CD4-positive, alpha-beta T cell treated with Interleukin-17A for 4 hours (primary cell): ENCODE data around the gene PIK3R6.

Experiments used
- DNase-seq: peaks from one replicate; pipeline ENCODE4 v3.0.0-alpha.2; 2020; ENCODE audit warnings: mixed read lengths

The PIK3R6 gene

GRCh38 chr17:8849311-8850041, 18.0 kb downstream of the PIK3R6 start:
- DNase-seq, result no peak

DNA sequence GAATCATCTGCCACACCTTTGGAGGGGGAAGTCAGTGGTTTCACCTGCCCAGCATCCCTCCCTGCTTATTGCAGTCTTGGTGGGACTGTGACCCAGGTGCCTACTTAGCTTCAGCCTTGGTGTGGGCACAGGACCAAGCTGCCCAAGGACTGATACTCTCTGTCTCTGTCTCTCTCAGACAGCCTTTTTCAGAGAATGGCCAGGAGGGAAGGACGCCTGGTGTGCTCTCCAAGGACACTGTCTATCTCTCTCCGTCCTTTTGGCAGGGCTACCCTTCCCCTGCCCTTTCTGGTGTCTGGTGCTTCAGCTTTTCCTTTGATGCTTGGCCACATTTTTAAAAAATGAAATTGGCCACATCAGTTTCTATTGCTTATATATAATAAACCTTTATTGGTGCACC, 19.6 kb downstream of the PIK3R6 start:
- DNase-seq, result no peak

DNA sequence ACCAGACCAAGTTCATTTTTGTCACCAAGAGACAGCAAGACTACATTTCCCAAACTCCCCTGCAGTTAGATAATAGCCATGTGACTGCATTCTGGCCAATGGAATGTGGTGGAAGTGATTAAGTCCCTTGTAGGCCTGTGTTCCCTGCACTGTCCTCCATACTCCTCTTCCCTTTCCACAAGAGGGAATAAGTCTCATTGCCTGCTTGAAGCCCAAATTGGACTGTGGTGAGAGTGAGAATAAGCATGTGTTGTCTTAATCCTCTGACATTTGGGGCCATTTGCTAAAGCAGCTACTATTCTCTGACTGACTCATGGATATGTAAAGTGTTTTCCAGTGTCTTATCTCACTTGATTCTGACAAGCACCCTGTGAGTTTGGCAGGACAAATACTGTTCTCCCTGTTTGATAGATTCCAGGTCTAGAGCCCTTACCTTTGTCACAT, 20.7 kb downstream of the PIK3R6 start:
- DNase-seq, result no peak

DNA sequence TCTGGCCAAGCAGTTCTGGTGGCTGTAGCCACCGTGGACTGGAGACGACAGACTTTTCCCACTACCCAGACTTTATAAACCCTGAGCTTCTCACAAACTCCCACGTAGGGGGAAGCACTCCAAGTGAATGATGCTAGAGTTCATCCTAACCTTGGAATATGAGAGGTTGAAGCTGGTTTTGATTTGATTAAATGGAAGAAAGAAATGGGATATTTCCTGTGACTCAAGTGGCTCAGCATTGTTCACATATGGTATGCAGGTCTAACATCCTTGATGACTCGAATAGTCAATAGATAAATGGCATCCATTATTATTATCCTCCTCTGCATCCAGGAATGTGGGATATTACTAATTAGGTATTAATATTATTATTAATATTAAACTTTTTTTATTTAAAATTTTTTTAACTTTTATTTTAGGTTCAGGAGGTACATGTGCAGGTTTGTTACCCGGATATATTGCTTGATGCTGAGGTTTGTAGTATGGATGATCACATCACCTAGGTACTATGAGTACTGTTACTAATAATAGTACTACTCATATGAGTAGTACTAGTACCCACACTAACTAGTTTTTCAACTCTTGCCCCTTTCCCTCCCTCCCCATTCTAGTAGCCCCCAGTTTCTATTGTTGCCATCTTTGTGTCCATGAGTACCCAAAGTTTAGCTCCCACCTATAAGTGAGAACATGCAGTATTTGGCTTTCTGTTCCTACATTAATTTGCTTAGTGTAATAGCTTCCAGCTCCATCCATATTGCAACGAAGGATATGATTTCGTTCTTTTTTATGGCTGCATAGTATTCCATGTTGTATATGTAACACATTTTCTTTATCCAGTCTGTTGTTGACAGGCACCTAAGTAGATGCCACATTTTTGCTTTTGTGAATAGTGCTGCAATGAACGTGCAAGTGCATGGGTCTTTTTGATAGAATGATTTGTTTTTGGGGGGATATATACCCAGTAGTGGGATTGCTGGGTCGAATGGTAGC, 22.9 kb downstream of the PIK3R6 start:
- DNase-seq, result no peak

- DNase-seq, result no peak
Observed at GRCh38 chr17:8843344-8843743, 24.1 kb downstream of the PIK3R6 start.

GRCh38 chr17:8841844-8842243, 25.6 kb downstream of the PIK3R6 start:
- DNase-seq, result no peak

- DNase-seq, result no peak
Observed at GRCh38 chr17:8839410-8839935, 28.0 kb downstream of the PIK3R6 start.

- DNase-seq, result no peak
Observed at GRCh38 chr17:8838551-8839095, 28.9 kb downstream of the PIK3R6 start.

DNA sequence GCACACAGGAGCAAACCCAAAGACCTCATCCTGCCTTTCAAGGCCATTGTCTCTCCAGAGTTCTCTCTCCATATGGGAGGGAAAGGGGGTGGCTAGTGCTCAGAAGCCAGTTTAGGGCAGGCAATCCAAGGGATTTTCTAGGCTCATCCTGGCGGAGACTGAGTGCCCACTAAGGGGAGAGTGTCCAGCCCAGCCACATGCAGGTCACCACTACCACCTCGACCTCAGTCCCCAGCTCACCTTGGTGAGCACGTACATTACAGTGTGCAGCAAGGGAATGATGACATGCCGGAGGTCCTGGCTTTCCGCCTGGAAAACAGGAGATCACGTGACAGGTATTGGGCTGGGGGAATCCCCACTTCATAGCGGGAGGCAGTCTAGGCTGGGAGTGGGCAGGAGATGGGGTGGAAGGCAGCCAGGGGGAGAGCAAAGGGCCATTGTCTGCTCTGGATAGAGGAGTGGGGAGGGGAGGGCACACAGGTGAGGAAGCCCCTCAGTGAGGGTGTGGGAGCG, 29.9 kb downstream of the PIK3R6 start:
- no peak for DNase-seq

- no peak for DNase-seq
Observed at GRCh38 chr17:8836821-8837562, 30.5 kb downstream of the PIK3R6 start.

DNA sequence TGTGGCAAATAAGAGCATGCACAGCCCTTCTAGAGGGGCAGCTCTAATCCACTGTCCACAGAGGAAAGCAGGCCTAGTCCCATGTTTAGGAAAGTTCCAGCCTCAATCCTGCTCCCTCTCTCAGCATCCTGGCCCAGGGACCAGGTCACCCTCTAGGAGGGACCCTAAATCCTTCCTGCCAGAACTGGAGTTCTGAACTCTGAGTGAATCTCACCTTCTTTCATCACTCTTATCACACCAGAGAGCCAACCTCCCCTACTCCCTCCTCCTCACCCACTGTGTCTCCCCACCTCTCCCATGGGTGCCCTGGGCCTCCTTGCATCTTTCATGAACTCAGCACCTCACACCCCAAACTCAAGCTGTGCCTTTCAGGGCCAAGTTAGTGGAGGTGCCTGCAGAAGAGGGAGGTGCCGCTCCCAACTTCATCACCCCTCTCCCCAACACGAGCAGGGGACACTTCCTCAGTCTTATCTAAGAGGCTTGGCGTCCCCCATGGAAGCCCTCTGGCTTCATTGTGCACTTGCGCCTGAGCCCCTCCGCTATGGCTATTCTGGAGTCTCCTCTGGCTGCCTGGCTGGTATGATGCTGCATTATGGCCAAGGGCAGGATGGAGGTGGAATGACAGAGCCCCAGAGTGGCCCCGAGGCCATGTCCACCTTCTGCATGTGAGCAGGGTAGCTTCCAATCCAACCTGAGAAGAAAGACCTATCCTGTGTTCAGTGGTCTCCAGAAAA, 31.7 kb downstream of the PIK3R6 start:
- no peak for DNase-seq

GRCh38 chr17:8835106-8835505, 32.4 kb downstream of the PIK3R6 start:
- no peak for DNase-seq

DNA sequence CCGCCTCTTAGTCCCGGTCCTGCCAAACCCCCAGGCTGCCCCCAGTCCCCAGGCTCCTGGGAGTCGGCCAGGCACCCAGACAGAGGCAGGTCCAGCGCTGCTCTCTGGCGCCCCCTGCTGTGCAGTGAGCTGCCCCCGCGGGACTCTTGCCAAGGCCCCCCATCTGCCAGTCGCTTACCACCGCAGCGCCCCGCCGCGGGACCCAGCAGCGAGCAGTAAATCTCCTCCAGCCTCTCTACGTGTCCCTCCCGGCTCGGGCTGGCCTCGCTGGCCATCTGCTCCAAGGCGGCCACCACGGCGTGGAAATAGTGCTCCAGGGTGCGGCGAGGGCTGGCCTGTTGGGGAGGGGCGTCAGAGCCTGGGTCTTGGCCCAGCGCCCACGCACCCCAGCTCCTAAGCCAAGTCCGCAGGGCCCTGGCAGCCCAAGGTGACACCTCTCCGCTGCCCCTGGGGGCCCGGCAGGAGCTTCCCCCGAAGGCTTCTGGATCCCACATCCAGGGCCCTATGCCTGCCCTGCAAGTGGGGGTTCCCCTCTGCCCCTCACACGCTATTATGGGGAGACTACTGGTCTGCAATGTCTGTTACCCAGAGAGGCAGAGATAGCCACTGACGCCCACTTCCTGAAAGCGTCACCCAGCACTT, 34.6 kb downstream of the PIK3R6 start:
- peak; percentile 46 for DNase-seq

GRCh38 chr17:8831234-8831849, 36.1 kb downstream of the PIK3R6 start:
- DNase-seq, result no peak

GRCh38 chr17:8830141-8830540, 37.3 kb downstream of the PIK3R6 start:
- DNase-seq, result no peak

- no peak for DNase-seq
Observed at GRCh38 chr17:8829036-8829941, 38.2 kb downstream of the PIK3R6 start.

- DNase-seq, result no peak
Observed at GRCh38 chr17:8828517-8828875, 39.0 kb downstream of the PIK3R6 start.

DNA sequence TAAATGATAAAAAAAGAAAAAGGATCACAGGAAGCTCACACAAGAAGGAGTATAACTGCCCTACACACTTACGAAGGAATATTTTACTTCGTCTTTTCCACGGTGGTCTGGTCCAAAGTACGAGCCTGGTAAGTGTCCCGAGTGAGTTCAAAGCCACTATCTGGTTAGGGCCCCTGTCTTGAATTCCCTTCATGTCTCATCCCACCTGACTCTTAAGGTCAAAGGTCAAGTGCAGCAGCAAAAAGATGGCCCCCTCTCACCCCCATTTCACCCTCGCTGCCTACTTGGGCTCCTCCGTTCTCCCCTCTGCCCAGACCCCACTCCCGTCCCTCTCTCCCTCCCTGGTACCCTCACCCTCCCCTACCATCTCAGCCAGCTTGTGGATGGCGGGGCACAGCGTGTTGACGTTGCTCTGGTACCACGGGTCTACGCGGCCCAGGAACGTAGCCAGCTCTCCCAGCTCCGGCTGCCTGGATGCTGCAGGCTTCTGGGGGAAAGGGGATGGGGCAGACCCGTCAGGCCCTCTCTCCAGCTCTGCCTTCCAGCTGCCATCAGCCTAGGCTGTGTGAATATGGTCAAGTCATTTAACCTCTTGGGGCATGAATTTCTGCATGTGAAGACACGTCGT, 40.6 kb downstream of the PIK3R6 start:
- DNase-seq, result no peak

DNA sequence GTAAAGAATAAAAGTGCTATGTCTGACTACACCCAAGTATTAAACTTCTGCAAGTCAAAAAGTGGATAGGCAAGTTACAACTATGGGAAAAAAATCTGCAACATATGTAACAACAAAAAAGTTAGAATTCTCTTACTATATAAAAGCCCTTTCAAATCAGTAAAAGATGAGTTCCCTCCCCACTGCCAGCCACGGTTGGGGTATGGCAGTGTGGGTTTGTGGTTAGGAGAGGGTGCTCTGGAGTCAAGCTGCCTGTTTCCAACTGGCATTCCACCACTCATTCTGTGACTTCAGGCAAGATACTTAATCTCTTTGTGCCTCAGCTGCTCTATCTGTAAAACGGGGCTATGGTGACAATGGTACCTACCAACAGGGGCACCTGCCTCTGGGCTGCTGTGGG, 41.7 kb downstream of the PIK3R6 start:
- no peak for DNase-seq
